GM18507 (cell line): Measurements from ENCODE around the gene ACACB.

Experiments used
- DNase-seq: peaks from one replicate; pipeline ENCODE4 v3.0.0; 2011; ENCODE audit warnings: low read depth; ENCODE audit not compliant: insufficient read length; ENCODE audit errors: extremely low spot score
- FAIRE-seq: peaks from 2 replicates; lab custom pipeline; 2011; peaks lifted over from hg19 to GRCh38; lab: Jason Lieb, UNC

ACACB gene

GRCh38 chr12:109264943-109265650, 148.7 kb downstream of the ACACB start:
- DNase-seq (no peak), FAIRE-seq (no peak)

- FAIRE-seq (no peak), DNase-seq (no peak)
Measured at GRCh38 chr12:109266106-109266879, 149.9 kb downstream of the ACACB start.

- DNase-seq, result no peak
- no peak for FAIRE-seq
Measured at GRCh38 chr12:109267361-109267760, 151.0 kb downstream of the ACACB start.

DNA sequence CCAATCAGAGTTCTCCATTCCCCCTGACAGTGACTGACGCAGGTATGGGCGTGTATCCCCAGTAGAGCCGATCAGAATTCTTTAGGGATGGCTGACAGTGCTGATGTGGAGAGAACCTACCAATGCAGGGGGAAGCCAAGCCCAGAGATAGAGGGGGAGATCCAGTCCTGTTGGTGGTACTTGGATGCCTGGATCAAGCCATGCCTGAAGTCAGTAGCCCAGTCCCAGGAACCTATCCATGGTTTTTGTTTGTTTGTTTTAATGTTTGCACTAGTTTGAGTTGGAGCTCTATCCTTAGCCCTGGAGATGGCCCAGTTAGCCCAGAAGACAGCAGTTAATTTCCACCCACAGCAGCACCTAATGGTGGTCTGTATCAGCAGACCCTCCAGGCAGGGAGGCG, 152.5 kb downstream of the ACACB start:
- FAIRE-seq, result no peak
- DNase-seq, result no peak

DNA sequence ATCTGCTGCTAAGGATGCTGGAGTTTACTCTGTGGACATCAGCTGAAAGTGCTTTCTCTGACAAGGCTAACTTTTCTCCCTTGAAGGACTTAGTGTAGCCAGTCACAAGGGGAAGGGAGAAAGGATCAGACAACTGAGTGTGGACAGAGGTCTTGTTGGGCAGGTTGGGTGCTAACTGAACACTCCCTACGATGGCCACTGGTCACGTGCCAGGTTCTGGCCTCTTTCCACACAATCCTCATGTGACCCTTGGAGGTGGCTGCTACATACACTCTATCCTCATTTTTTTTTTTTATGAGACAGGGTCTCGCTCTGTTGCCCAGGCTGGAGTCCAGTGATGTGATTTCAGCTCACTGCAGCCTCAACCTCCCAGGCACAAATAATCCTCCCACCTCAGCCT, 153.0 kb downstream of the ACACB start:
- FAIRE-seq (no peak), DNase-seq (no peak)

DNA sequence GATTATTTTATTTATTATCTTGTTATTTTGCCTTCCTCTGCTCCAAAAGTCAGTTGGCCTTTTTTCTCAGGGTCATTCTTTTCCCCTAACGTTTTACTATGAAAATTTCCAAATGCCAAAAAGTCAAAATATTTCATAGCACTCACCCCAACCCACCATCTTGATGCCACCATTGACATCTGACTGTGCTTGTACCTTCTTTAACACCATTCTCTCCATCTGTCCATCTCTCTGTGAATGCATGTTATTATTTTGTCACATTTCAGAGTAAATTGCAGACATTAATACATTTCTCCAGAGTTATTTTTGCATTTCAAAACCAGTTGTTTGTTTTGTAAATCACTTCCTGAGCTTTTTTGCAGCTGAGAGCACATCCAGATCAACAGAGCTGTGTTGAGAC, 154.1 kb downstream of the ACACB start:
- DNase-seq, result no peak
- no peak for FAIRE-seq

DNA sequence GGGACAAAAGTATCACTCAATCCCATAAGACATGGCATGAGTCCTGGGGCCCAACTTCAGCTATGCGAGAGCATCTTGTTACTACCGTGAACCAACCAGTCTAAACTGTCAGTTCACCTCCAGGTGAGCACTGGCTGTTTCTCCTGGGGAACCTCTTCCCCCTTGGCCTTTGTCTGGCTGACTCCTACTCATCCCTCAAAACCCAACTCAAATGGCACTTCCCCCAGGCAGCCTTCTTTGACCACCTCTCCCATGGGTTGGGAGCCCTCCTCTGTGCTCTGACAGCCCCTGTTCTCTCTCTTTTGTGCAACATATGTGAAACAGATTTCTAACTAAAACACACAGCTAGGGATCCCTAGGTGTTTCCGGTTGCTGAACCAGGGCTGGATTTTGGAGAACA, 155.0 kb downstream of the ACACB start:
- DNase-seq (no peak), FAIRE-seq (no peak)

- FAIRE-seq (no peak), DNase-seq (no peak)
Measured at GRCh38 chr12:109273354-109273753, 157.0 kb downstream of the ACACB start.

DNA sequence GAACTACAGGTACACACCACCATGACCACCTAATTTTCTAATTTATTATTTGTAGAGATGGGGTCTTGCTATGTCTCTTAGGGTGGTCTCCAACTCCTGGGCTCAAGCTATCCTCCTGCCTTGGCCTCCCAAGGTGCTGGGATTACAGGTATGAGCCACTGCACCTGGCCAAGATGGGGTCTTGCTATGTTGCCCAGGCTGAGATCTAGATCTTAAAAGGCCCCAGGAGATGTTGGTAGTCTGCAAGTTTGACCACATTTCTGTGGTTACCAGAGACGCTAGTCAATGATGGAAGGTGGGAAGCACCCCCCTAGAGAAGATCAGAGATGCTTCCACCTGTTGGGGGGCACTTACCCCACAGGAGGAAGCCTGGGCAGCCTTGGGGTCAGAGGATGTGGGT, 158.0 kb downstream of the ACACB start:
- DNase-seq (no peak), FAIRE-seq (no peak)

- DNase-seq (no peak), FAIRE-seq (no peak)
Measured at GRCh38 chr12:109275173-109275572, 158.8 kb downstream of the ACACB start.

GRCh38 chr12:109276160-109276559, 159.8 kb downstream of the ACACB start:
- no peak for DNase-seq
- FAIRE-seq, result no peak

GRCh38 chr12:109277255-109277898, 161.0 kb downstream of the ACACB start:
- FAIRE-seq (no peak), DNase-seq (no peak)

DNA sequence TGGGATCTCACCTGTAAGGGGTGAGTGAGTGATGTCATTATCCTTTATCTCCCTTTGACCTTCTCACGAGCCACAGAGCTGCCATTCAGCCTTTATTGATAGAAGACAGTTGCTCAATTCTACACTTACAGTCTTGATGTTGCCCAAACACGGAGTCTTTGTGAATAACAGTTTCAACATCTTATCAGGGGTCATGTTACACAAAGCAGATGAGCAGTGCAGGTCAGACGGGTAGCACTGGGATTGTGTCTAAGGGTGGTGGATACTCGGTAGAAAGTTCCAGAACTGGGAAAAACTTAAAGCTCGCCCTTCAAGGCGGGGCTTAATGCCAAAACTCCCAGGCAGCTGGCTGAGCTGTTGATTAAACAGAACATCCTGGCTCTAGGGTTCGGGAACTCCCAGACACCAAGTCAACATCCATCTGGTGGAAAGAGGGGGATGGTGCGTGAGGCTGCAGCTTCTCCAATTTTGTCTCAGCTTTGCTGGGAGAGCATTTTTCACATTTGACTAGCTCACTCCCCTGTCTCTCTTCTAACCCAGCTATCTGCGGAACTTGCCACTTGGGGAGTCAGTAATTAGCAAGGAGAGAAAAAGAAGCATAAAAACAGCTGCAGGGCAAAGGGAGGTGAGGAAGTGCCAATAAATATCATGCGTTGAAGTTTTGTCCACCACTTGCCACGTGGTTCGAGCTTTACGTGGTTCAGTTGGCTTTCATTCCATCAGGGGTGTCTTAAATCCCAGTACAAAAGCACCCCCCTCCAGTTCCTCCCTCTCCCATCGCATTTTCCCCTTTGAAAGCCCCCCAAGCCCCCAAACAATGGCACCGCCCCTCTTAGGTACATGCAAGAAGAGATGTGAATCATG, 161.7 kb downstream of the ACACB start:
- FAIRE-seq, result no peak
- DNase-seq, result no peak

- FAIRE-seq, result no peak
- DNase-seq, result no peak
Measured at GRCh38 chr12:109278912-109279311, 162.5 kb downstream of the ACACB start.

GRCh38 chr12:109279525-109279924, 163.1 kb downstream of the ACACB start:
- no peak for DNase-seq

DNA sequence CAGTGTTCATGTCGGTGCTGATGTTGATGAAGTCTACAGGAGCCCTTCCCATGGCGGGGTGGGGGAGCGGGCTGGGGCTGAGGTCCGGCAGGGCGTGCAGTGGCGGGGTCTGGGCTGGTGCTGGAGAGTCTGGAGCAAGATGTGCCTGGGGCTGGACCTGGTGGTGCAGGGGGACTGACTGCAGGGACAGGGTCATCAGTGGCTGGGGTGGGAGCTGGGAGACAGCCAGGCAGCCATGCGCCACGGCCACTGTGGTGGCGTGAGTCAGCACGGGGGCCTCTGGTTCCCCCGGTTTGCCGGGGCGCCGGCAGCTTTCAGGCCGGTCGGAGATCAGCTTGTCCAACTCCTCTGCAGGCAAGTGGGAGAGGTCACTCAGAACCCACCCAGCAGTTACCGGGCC, 165.1 kb downstream of the ACACB start:
- no peak for DNase-seq
- FAIRE-seq, result no peak

More at GRCh38 chr12:109279525-109279924, 163.1 kb downstream of the ACACB start:
- FAIRE-seq, result no peak

GRCh38 chr12:109284392-109284791, 168.0 kb downstream of the ACACB start:
- FAIRE-seq (no peak), DNase-seq (no peak)

- FAIRE-seq (no peak), DNase-seq (no peak)
Measured at GRCh38 chr12:109286252-109286651, 169.9 kb downstream of the ACACB start.

- FAIRE-seq, result no peak
Measured at GRCh38 chr12:109286652-109287051, 170.3 kb downstream of the ACACB start.

GRCh38 chr12:109287181-109287580, 170.8 kb downstream of the ACACB start:
- no peak for FAIRE-seq
- DNase-seq, result no peak

More at GRCh38 chr12:109286652-109287051, 170.3 kb downstream of the ACACB start:
- no peak for DNase-seq
